CD4-positive, alpha-beta T cell treated with Interleukin-12 subunit alpha and Interleukin-12 subunit beta, for 1 hour (primary cell): ENCODE data around the gene ADPGK.

ENCODE experiments used
- DNase-seq: peaks from one replicate; pipeline ENCODE4 v3.0.0-alpha.2; 2020

The ADPGK gene

GRCh38 chr15:72787526-72787925, 4.0 kb upstream of the ADPGK start:
- DNase-seq, result no peak

GRCh38 chr15:72786676-72787345, 3.3 kb upstream of the ADPGK start:
- no peak for DNase-seq

- DNase-seq, result no peak
Measured at GRCh38 chr15:72786242-72786641, 2.7 kb upstream of the ADPGK start.

GRCh38 chr15:72785841-72786240, 2.3 kb upstream of the ADPGK start:
- no peak for DNase-seq

- peak; percentile 78 for DNase-seq
Measured at GRCh38 chr15:72785432-72785831, 1.9 kb upstream of the ADPGK start.

GRCh38 chr15:72784456-72784876, 908 bp upstream of the ADPGK start:
- no peak for DNase-seq

GRCh38 chr15:72783004-72783639, 436 bp downstream of the ADPGK start:
- DNase-seq, result peak; percentile 54

- DNase-seq, result peak; percentile 5
Measured at GRCh38 chr15:72782274-72783003, 1.1 kb downstream of the ADPGK start.

GRCh38 chr15:72781631-72782030, 1.9 kb downstream of the ADPGK start:
- DNase-seq, result no peak

- DNase-seq, result no peak
Measured at GRCh38 chr15:72778796-72779195, 4.8 kb downstream of the ADPGK start.

GRCh38 chr15:72774696-72775383, 8.7 kb downstream of the ADPGK start:
- no peak for DNase-seq

- DNase-seq, result no peak
Measured at GRCh38 chr15:72771329-72771725, 12.2 kb downstream of the ADPGK start.

- no peak for DNase-seq
Measured at GRCh38 chr15:72770673-72771328, 12.8 kb downstream of the ADPGK start.

GRCh38 chr15:72766780-72767179, 16.8 kb downstream of the ADPGK start:
- DNase-seq, result no peak

GRCh38 chr15:72766025-72766424, 17.5 kb downstream of the ADPGK start:
- DNase-seq, result no peak

GRCh38 chr15:72764656-72765055, 18.9 kb downstream of the ADPGK start:
- DNase-seq, result no peak

GRCh38 chr15:72760590-72761260, 22.8 kb downstream of the ADPGK start:
- no peak for DNase-seq

GRCh38 chr15:72758182-72758581, 25.4 kb downstream of the ADPGK start:
- no peak for DNase-seq

- no peak for DNase-seq
Measured at GRCh38 chr15:72754096-72754495, 29.5 kb downstream of the ADPGK start.

GRCh38 chr15:72751751-72752455, 31.7 kb downstream of the ADPGK start:
- DNase-seq, result no peak

- no peak for DNase-seq
Measured at GRCh38 chr15:72749700-72750099, 33.9 kb downstream of the ADPGK start.

GRCh38 chr15:72740219-72740618, 43.3 kb downstream of the ADPGK start:
- DNase-seq, result peak; percentile 43
